Measurements from ENCODE around the gene POLL.
A peak's percentile ranks its signal among the peaks of the same experiment; 100 is the strongest.
"Not testable (repeated sequence)": the region's sequence is repeated elsewhere in the genome, so short reads cannot be mapped to it uniquely, and the experiment has no call there.

The POLL gene

GRCh38 chr10:101587725-101588653 lies at the start of gene POLL, which contains the start of gene DPCD:
POLL (minus strand) TSS chr10:101588257; CDS start chr10:101587360, 897 bp downstream.
DPCD (plus strand) TSS chr10:101588321; CDS start chr10:101588337, 16 bp downstream.
- peak; percentile 85 to 93 (median 89) for DNase-seq

- DNase-seq, result not testable (repeated sequence)
These were observed 45.5 kb upstream of the POLL start for GRCh38 chr10:101633510-101633909.

GRCh38 chr10:101631821-101632475 lies 43.9 kb upstream of the POLL start:
- DNase-seq, result no peak

GRCh38 chr10:101630633-101630920 lies 42.5 kb upstream of the POLL start:
- DNase-seq, result no peak

- DNase-seq, result peak in 1 of 3 experiments; percentile 3
These were observed 42.0 kb upstream of the POLL start for GRCh38 chr10:101629837-101630632.

- DNase-seq, result peak in 1 of 3 experiments; percentile 75
These were observed 37.9 kb upstream of the POLL start for GRCh38 chr10:101625821-101626412.

- peak in 1 of 3 experiments; percentile 1 for DNase-seq
These were observed 36.6 kb upstream of the POLL start for GRCh38 chr10:101624526-101625102.

- DNase-seq, result no peak
These were observed 35.5 kb upstream of the POLL start for GRCh38 chr10:101623528-101623927.

- no peak for DNase-seq
These were observed 31.9 kb upstream of the POLL start for GRCh38 chr10:101619983-101620382.

- DNase-seq, result no peak
These were observed 30.8 kb upstream of the POLL start for GRCh38 chr10:101618871-101619270.

GRCh38 chr10:101617824-101618568 lies 29.9 kb upstream of the POLL start:
- no peak for DNase-seq

GRCh38 chr10:101617102-101617823 lies 29.2 kb upstream of the POLL start:
- DNase-seq, result peak in 1 of 3 experiments; percentile 26

GRCh38 chr10:101616415-101617101 lies 28.5 kb upstream of the POLL start:
- no peak for DNase-seq

GRCh38 chr10:101615525-101616116 lies 27.6 kb upstream of the POLL start:
- DNase-seq, result no peak

GRCh38 chr10:101614663-101615524 lies 26.8 kb upstream of the POLL start:
- no peak for DNase-seq

GRCh38 chr10:101613646-101614045 lies 25.6 kb upstream of the POLL start:
- no peak for DNase-seq

- no peak for DNase-seq
These were observed 24.8 kb upstream of the POLL start for GRCh38 chr10:101612872-101613271.

GRCh38 chr10:101612086-101612485 lies 24.0 kb upstream of the POLL start:
- DNase-seq, result no peak

Measured in NCI-H1417 (cell line).